Measurements from ENCODE around the gene PLCB1.

The PLCB1 gene

DNA sequence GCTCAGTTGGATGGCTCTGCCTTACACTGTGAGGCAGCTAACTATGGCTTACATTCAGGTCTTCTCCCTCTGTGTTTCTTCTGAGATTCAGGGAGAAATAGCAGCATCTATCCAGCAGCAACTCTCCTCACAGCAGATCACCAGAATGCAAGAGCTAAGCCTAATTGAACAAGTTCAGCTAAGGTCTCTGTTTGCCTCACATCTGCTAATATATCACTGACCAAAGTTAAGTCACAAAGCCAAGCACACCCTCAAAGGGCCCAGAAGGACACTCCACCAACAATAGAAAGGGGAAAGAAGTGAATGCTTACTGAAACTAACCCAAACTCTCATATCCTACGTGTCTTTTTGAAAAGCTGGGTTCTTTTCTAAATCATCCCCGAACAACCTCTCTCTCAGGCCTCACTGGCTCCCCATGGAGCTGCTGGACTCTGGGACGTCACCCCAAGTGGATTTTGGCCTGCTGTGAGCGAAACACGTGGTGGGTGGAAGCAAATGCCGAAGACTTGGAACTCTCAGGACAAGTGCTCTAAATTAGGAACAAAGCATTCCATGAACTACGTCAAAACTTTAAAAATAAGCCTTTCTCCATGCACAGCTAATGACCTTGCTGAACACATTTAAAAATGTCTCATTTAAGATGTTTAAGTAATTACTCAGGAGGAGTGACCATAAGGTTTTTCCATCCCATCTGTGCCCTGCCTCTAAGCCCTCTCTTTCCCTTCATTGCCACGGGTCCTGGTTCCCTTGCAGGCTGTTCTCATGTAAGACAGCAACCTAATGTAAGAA, 769.4 kb downstream of the PLCB1 start:
- Histone ChIP-seq H3K9me3 (ENCODE audit: control insufficient read depth, insufficient read depth, low read length) (no peaks in the 10 kb centered on the region), H3K9ac (ENCODE audit: low read depth, low read length) (no peak overlapping the region), H3K4me1 (ENCODE audit: insufficient read depth, low read length) (no peaks in the 10 kb centered on the region), H3K36me3 (ENCODE audit: insufficient read depth, low read length) (no peaks in the 10 kb centered on the region)

DNA sequence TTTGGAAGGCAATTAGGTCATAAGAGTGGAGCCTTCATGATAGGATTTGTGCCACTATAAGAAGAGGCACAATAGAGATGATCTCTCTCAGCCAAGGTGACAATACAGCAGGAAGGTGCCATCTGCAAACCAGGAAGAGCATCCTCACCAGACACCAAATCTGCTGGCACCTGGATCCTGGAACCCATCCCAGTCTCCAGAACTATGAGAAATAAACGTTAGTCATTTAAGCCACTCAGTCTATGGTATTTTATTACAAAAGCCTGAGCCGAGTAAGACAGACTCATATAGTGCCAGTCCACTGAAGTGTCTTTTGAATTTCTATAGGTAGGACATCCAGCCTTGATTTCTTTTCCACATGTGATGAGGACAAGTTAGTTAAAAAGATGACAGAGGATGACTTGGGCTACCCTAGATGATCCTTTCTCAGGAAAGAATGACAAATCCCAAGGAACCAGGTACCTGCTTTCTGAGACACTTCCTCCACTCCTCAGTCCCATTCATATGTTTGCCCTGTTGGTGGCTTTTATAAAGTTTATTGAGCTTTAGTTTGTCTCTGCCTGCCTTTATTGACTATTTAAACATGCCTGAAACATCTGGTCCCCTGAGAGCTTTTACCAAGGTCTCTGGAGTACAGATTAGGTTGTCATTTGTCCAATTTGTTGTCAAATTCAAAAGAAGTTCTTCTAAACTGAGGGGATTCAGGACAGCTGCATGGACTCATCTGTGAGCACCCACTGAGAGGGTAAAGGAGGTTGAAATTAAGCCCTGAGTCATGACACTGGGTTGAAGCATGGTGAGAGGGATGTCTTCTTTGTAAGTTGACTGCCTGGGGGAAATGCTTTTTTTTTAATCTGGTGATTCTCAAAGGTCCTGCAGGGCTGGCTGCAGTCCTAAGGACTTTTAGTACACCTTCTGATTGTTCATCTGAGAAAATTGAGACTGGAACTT, 771.9 kb downstream of the PLCB1 start:
- Histone ChIP-seq H3K4me1 (ENCODE audit: insufficient read depth, low read length) (no peaks in the 10 kb centered on the region), H3K36me3 (ENCODE audit: insufficient read depth, low read length) (no peaks in the 10 kb centered on the region), H3K9ac (ENCODE audit: low read depth, low read length) (no peak overlapping the region), H3K9me3 (ENCODE audit: control insufficient read depth, insufficient read depth, low read length) (no peaks in the 10 kb centered on the region; the same call in 1 of the 2 replicates)

DNA sequence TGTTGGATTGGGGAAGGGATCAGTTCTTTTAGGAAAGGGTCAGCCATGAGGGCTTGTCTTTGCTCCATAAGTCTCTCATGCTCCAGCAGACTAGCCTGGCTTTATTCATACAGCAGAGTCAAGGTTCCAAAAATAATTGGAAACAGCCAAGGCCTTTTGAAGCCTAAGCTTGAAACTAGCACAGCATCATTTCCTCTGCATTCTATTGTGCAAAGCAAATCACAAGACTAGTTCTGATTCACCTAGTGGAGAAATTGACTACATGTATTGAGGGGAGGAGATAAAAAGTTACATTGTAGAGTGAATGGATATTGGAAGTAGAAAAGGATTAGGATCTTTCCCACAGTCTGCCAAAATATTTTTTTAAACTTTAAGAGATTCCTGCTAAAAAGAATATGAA, 777.5 kb downstream of the PLCB1 start:
- Histone ChIP-seq H3K9me3 (ENCODE audit: control insufficient read depth, insufficient read depth, low read length) (no peaks in the 10 kb centered on the region; the same call in 1 of the 2 replicates), H3K4me1 (ENCODE audit: insufficient read depth, low read length) (no peaks in the 10 kb centered on the region), H3K9ac (ENCODE audit: low read depth, low read length) (no peak overlapping the region), H3K36me3 (ENCODE audit: insufficient read depth, low read length) (no peaks in the 10 kb centered on the region)

DNA sequence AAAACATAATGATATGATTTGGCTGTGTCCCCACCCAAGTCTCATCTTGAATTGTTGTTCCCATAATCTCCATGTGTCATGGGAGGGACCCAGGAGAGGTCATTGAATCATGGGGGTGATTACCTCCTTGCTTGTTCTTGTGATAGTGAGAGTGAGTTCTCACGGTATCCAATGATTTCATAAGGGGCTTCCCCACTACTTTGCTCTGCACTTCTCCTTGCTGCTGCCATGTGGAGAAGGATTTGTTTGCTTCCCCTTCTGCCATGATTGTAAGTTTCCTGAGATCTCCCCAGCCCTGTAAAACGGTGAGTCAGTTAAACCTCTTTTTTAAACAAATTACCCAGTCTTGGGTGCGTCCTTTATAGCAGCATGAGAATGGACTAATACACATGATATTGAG, 780.0 kb downstream of the PLCB1 start:
- Histone ChIP-seq H3K9me3 (ENCODE audit: control insufficient read depth, insufficient read depth, low read length) (no peaks in the 10 kb centered on the region), H3K9ac (ENCODE audit: low read depth, low read length) (no peak overlapping the region), H3K36me3 (ENCODE audit: insufficient read depth, low read length) (no peaks in the 10 kb centered on the region), H3K4me1 (ENCODE audit: insufficient read depth, low read length) (no peaks in the 10 kb centered on the region)

DNA sequence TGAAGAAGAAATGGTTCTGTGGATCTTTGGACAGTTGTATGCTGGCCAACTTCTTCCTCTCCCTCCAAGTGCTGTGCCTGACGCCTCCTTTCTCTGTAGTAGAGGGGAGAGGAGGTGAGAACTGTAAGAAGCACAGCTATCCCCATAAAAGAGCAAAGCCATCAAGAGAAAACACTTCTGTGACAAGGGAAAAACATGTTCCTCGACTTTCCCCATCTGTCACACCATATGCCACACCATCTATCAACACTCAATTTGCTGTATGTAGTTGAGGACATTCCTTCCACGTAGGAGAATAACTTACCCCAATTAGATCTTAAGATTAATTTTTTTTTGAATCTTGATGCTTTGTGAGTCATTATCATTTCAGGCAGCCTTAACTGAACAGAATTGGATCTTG, 780.7 kb downstream of the PLCB1 start:
- Histone ChIP-seq H3K9ac (ENCODE audit: low read depth, low read length) (no peak overlapping the region), H3K36me3 (ENCODE audit: insufficient read depth, low read length) (no peaks in the 10 kb centered on the region), H3K9me3 (ENCODE audit: control insufficient read depth, insufficient read depth, low read length) (no peaks in the 10 kb centered on the region), H3K4me1 (ENCODE audit: insufficient read depth, low read length) (no peaks in the 10 kb centered on the region)

DNA sequence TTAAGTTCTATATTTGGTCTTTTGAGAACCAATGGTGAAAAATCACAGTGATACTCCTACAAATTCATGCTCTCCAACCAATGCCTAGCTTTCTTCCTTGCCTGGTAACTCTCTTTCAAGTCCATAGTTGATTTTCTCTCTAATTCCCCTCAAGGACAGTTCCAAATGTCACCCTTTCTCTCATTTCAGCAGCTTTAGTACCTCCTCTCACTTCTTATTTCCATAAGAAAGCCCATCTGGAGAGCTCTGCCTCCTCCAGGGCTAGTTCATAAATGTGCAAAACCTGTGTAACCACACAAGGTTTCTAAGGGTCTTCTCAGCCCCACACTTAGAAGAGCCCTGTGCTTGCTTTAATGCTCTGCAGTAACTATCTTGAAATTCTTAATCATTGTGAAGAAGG, 781.4 kb downstream of the PLCB1 start:
- Histone ChIP-seq H3K4me1 (ENCODE audit: insufficient read depth, low read length) (no peaks in the 10 kb centered on the region), H3K9ac (ENCODE audit: low read depth, low read length) (no peak overlapping the region), H3K9me3 (ENCODE audit: control insufficient read depth, insufficient read depth, low read length) (no peaks in the 10 kb centered on the region), H3K36me3 (ENCODE audit: insufficient read depth, low read length) (no peaks in the 10 kb centered on the region)

DNA sequence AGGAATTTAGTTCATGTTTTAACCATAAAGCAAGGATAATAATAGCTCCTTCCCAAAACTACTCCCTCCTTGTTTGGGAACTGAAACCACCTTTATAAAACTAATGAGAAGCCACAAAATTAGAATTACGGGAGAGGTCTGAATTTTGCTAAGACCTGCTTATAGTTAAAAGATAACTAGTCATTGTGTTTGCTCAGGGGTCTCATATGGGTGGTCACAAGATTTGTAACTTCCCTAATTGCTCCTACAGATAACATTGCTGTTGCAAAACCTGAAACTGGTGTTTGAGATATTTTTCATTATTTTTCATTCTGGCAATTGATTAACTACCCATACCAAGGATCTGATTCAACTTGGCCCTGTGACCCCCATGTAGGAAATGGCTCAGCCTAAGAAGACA, 782.4 kb downstream of the PLCB1 start:
- H3K9me3 ChIP-seq (ENCODE audit: control insufficient read depth, insufficient read depth, low read length) = no peaks in the 10 kb centered on the region
- H3K36me3 ChIP-seq (ENCODE audit: insufficient read depth, low read length) = no peaks in the 10 kb centered on the region
- no peaks in the 10 kb centered on the region for H3K4me1 ChIP-seq (ENCODE audit: insufficient read depth, low read length)
- no peak overlapping the region for H3K9ac ChIP-seq (ENCODE audit: low read depth, low read length)

DNA sequence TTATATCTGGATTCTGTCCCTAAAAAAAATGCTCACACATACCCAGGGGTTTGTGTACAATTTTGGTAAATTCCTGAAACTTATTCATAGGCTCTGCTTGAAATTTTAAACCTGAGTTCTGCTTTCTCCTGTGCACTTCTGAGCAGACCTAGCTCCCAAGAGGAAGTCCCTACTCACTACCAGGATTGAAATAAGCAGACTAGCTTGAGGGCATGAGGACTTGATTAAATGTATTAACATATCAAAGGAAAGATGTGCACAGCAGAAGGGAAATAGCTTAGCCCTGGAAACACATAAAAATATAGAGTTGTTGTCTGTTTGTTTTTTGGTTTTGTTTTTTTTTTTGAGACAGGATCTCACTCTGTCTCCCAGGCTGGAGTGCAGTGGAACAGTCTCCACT, 785.0 kb downstream of the PLCB1 start:
- Histone ChIP-seq H3K9ac (ENCODE audit: low read depth, low read length) (no peak overlapping the region), H3K4me1 (ENCODE audit: insufficient read depth, low read length) (no peaks in the 10 kb centered on the region), H3K9me3 (ENCODE audit: control insufficient read depth, insufficient read depth, low read length) (no peaks in the 10 kb centered on the region), H3K36me3 (ENCODE audit: insufficient read depth, low read length) (no peaks in the 10 kb centered on the region)

DNA sequence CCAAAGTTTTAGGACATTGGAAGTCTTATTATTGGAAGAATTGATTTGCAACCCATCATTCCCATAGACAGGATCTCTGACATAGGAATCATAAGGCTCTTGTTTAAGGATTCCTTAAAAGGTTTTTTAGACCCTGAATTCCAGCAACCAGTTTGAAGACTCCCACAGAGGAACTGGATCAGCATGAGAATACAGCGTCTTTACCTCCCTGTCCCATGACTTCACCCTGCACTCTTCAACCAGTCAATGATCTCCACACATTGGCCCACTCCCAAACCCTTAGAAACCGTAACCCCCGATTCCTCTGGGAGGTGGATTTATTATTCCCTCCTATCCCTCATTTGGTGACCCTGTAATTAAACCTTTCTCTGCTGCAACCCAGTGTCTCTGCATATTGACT, 786.1 kb downstream of the PLCB1 start:
- no peaks in the 10 kb centered on the region for H3K4me1 ChIP-seq (ENCODE audit: insufficient read depth, low read length)
- no peaks in the 10 kb centered on the region for H3K36me3 ChIP-seq (ENCODE audit: insufficient read depth, low read length)
- H3K9me3 ChIP-seq (ENCODE audit: control insufficient read depth, insufficient read depth, low read length) = no peaks in the 10 kb centered on the region
- no peak overlapping the region for H3K9ac ChIP-seq (ENCODE audit: low read depth, low read length)

DNA sequence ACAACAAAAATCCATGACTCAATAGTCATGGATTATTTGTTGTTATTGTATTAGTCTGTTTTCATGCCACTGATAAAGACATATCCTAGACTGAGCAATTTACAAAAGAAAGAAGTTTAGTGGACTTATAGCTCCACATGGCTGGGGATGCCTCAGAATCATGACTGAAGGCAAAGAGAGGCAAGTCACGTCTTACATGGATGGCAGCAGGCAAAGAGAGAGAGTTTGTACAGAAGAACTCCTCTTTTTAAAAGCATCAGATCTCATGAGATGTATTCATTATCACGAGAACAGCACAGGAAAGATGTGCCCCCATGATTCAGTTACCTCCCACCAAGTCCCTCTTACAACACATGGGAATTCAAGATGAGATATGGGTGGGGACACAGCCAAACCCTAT, 792.5 kb downstream of the PLCB1 start:
- no peaks in the 10 kb centered on the region for H3K36me3 ChIP-seq (ENCODE audit: insufficient read depth, low read length)
- H3K9me3 ChIP-seq (ENCODE audit: control insufficient read depth, insufficient read depth, low read length) = no peaks in the 10 kb centered on the region
- no peak overlapping the region for H3K9ac ChIP-seq (ENCODE audit: low read depth, low read length)
- no peaks in the 10 kb centered on the region for H3K4me1 ChIP-seq (ENCODE audit: insufficient read depth, low read length)

DNA sequence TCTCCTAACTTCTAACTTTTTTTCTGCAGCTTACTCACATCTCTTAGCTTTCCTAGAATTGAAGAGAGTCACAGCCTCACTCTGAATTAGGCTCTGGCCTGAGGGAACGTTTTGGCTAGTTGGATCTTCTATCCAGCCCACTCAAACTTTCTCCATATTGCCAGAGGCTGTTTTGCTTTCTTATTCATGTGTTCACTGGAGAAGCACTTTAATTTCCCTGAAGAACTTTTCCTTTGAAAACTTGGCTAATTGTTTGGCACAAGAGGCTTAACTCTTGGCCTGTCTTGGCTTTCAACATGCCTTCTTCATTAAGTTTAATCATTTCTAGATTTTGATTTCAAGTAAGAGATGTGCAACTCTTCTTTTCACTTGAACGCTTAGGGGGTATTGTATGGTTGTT, 798.7 kb downstream of the PLCB1 start:
- Histone ChIP-seq H3K36me3 (ENCODE audit: insufficient read depth, low read length) (no peaks in the 10 kb centered on the region), H3K4me1 (ENCODE audit: insufficient read depth, low read length) (peaks cover 6% of the 10 kb centered on the region; the same call in 1 of the 2 replicates), H3K9me3 (ENCODE audit: control insufficient read depth, insufficient read depth, low read length) (no peaks in the 10 kb centered on the region), H3K9ac (ENCODE audit: low read depth, low read length) (no peak overlapping the region)

DNA sequence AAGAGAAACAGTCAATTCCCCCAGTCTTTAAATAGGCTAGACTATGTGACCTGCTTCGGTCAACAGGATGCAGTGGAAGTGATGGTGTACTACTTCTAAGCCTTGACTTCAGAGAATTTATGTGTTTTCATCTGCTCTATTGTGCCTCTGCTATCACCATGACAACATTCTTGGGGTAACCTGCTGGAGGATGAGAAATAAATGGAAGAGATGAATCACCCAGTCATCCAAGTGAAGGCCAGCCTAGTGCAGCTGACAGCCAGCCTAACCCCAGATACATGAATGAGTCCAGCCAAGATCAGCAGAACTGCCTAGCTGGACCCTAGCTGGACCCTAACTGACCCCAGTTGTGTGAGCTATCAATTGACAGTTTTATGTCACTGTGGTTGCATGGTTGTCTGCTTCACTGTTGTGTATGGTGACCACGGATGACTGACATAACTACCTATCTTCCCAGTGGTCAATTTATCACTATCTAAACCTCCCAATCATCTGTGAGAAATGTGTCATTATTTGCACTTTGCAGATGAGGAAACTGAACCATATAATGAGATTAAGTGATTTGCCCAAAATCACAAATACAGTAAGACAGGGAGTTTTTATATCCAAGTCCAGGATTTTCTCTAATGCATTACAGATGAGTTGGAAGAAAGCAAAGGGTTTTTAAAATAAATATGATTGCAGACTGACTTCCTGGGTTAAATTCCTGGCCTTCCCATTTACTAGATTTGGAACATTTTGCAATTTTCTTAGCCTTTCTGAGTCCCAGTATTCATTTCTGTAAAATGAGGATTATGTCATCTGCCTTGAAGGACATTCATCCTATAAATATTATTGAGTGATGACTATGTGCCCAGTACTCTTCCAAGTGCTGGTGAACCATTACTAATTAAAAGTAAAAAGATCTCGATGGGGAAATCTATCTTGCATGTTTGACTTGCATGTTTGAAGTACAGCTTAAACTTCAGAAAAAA, 800.4 kb downstream of the PLCB1 start:
- H3K9me3 ChIP-seq (ENCODE audit: control insufficient read depth, insufficient read depth, low read length) = no peaks in the 10 kb centered on the region
- H3K36me3 ChIP-seq (ENCODE audit: insufficient read depth, low read length) = no peaks in the 10 kb centered on the region
- H3K9ac ChIP-seq (ENCODE audit: low read depth, low read length) = no peak overlapping the region
- peaks cover 6% of the 10 kb centered on the region; the same call in 1 of the 2 replicates for H3K4me1 ChIP-seq (ENCODE audit: insufficient read depth, low read length)

DNA sequence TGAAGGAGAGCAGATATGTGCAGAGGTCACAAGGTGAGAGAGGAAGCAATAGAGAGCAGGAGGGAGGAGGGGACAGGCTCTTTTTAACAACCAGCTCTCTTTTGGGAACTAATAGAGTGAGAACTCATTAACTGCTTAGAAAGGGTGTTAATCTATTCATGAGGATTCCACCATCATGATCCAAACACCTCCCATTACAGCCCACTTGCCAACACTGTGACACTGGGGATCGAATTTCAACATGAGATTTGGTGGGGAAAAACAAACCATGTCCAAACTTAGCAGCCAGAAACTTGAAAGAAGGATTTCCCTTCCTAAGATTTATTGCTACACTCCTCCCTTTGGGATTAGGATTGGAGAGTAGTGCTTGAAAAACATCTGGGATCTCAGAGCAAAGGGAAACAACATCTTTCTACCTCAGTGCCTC, 801.3 kb downstream of the PLCB1 start:
- no peaks in the 10 kb centered on the region for H3K9me3 ChIP-seq (ENCODE audit: control insufficient read depth, insufficient read depth, low read length)
- no peak overlapping the region for H3K9ac ChIP-seq (ENCODE audit: low read depth, low read length)
- no peaks in the 10 kb centered on the region for H3K36me3 ChIP-seq (ENCODE audit: insufficient read depth, low read length)
- peaks cover 6% of the 10 kb centered on the region; the same call in 1 of the 2 replicates for H3K4me1 ChIP-seq (ENCODE audit: insufficient read depth, low read length)

DNA sequence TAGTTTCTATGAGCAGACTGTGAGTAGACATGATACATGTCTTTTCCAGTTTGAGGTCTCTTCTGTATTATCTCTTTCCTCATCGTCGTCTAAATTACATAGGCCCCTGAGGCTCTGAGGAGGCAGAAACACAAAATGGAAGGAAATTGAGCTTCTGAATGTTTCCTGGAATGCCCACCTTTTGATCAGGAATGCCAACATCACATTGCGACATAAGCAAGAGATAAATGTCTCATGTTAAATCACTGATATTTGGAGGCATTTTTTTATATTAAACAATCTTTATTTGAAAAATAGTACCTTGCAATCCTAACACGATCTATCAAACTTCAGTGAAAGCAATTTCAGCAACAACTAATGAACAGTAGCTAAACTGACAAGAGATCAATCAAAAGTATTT, 802.3 kb downstream of the PLCB1 start:
- H3K9ac ChIP-seq (ENCODE audit: low read depth, low read length) = no peak overlapping the region

More for the DNA sequence above, 802.3 kb downstream of the PLCB1 start:
- no peaks in the 10 kb centered on the region for H3K36me3 ChIP-seq (ENCODE audit: insufficient read depth, low read length)
- no peaks in the 10 kb centered on the region for H3K9me3 ChIP-seq (ENCODE audit: control insufficient read depth, insufficient read depth, low read length)
- H3K4me1 ChIP-seq (ENCODE audit: insufficient read depth, low read length) = peaks cover 6% of the 10 kb centered on the region; the same call in 1 of the 2 replicates

Data from ES-I3 (cell line).